ENCODE data around the gene OR2F1.
"Not testable (repeated sequence)": the region's sequence is repeated elsewhere in the genome, so short reads cannot be mapped to it uniquely, and the experiment has no call there.

The OR2F1 gene

DNA sequence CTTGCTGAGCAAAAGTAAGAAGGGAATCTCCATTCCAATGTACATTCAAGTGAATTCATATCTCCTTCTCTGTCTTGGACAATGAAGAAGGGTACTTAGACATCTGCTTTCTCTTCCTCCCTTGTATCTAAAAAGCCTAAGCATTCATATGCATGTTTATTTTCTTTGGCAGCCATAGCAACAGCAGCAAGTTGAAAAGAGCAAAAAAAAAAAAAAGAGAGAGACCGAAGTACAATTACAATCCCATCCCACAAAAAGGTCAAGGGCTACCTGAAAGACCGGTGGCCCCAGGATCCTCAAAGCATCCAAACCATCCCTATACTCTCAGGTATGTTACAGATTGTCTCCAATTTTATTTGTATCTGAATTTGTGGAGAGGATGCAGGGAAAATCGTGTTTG is 4.1 kb downstream of the OR2F1 start:
- DNase-seq: no peak

DNA sequence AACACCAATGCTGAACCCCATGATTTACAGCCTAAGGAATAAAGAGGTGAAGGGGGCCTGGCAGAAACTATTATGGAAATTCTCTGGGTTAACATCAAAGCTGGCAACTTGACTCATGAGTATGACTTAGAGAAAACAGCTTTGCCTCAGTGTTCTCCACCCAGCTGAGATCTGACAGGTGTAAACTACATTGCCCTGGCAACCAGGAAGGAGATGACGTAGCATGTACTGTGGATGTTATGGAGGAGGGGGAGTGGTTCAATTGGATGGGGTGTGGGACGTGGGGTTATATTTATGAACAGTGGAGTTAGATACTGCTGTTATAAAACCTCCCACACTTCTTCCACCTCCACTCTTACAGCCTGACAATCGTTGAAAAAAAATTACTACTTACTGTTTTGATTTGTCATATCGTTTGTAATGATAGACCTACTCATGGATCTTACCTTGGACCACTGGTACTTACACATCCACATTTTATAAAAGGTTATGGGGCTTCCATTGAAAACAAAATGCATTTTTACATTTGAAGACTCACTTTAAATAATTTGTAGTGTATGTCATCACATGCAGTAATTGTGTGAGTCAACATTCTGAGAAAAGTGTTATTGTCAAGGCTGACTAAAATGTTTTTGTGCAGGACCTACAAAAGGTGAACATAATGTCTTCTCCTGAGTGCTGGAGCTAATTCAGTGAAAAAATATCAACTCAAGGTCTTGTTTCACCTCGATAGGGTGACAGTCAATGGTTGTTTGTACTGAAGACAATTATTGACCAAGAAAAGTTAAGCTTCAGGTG is 6.4 kb downstream of the OR2F1 start:
- DNase-seq: no peak

DNA sequence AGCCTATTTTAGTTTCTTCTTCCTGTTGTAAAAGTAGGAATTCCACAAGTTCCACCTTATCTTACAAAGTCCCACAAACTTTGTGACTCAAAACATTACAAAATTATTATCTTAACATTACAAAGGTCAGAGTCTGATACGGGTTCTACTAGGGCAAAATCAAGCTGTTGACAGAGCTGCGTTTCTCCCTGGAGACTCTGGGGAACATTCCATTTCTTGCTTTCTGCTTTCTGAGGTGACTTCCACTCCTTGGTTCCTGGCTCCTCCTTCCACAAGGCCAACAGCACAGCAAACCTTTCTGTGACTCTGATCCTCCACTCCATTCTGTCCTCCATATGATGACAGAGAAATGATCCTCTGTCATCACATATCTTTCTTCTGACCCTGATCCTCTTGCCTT is 10.6 kb downstream of the OR2F1 start:
- no peak for DNase-seq

DNA sequence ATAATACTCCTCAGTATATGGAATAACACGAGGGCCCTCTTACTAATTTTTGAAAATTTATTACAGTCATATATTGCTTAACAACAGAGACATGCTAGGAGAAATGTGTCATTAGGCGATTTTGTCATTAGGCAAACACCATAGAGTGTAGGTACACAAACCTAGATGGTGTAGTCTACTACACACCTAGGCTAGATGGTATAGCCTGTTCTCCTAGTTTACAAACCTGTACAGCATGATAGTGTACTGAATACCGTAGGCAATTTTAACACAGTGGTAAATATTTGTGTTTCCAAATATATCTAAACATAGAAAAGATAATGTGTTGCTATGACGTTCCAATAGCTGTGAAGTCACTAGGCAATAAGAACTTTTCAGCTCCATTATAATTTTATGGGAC is 12.8 kb downstream of the OR2F1 start:
- DNase-seq: no peak

DNA sequence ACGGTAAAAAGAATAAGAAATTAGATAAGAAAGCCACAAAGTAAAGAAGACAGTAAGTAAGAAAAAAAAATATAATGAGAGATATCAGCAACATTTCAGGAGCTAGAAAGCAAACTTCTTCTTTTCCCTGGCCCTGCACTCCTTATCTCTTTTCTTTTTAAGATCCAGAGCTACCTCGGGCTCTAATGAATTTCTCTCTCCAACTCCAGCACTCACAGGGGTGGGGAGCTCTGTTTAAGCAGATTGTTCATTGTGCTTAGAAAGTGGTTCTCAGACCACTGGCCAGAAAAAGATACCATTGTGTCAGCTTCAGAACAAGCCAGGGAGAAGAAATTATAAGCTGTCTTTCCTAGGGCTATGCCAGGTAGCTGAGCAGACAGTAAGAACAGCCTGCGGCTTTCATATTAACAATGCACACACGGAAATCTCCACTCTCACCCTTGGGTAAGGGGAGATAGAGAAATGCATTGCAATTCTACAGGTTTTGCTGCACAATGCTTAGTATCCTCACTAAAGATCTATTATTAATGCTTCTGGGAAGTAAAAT is 19.3 kb downstream of the OR2F1 start:
- no peak for DNase-seq

DNA sequence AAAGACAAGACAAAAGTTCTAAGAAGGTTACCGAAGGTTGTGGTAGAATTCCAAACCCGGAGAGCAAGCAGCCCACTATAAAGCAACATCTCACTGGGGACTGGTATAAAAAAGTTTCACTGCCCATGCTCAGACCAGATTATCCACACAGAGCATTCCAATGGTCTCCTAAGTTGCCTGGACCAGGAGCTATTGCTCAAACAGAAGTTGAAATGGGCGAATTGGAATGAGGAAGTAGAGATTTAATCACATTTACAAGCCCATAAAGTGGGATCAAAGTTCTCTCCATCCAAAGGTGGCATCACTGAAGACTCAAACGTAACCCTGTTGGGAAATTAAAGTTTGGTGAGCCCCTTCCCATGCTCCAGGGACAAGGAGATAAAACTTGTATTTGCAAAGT is 19.8 kb downstream of the OR2F1 start:
- no peak for DNase-seq

DNA sequence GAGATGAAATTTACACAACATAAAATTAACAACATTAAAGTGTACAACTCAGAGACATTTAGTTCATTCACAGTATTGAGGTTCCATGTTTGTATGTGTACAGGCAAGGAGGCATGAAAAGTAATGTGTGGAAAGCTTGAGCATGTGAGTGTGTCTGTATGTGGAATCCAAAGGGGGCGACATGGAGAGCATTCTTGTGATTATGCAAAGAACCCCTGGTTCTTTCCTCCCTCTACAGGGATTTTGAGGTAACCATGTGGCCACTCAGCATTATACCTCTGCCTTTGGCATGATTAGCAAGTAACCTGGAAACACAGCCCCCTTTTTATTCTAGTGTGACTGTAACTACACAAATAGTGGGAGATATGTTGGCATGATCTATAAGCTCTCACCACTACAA is 21.0 kb downstream of the OR2F1 start:
- no peak for DNase-seq

DNA sequence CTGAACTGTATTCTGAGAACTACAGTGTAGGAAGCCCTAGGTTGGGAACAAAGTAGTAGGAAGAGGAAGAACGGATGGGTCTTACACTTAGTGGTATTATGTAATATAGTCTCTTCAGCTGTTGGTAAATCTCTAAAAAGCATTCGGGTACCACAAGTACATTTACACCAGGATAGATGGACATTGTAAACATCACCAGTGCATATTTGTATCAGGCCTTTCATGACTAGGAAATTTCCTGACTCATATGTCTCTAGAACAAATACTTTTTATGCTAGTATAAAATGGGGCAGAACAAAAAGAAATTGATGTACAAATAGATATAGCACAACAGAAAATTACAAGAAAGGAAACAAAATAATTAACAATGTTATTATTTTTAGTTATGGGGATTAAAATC is 23.9 kb downstream of the OR2F1 start:
- no peak for DNase-seq

DNA sequence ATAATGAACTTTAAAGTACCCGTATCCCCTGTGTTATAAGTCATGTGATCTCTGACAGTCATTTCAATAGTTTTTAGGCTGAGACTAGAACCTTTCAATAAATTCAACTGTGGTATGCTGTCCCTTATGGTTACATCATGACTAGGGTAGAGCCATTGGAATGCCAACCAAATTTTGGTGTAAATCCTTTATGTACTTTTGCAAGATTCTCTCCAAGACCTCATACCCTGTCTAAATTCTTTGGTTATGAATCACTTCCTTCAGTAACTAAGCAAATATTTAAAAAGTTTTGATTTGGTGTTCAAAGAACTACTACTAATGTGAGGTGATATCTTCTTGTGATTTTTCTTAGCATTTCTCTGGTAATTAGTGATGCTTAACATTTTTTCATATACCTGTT is 24.7 kb downstream of the OR2F1 start:
- no peak for DNase-seq

DNA sequence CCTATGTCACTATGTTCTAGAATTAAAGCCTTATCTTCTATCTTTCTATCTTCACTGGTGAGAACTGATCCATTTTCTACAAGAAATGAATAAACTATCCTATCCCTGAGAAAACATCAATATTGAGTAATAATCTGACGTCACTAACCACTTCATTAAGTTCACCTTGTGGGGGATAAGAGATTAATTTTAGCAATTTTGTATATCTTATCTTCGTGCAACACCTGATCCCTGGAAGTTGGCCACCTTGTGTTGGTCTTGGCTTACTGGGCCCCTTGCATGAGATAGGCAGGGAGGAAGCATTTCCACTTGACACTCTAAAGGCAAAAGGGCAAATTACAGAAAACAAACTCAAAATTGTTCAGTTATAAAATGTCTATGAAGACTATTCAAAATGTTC is 25.4 kb downstream of the OR2F1 start:
- no peak for DNase-seq

DNA sequence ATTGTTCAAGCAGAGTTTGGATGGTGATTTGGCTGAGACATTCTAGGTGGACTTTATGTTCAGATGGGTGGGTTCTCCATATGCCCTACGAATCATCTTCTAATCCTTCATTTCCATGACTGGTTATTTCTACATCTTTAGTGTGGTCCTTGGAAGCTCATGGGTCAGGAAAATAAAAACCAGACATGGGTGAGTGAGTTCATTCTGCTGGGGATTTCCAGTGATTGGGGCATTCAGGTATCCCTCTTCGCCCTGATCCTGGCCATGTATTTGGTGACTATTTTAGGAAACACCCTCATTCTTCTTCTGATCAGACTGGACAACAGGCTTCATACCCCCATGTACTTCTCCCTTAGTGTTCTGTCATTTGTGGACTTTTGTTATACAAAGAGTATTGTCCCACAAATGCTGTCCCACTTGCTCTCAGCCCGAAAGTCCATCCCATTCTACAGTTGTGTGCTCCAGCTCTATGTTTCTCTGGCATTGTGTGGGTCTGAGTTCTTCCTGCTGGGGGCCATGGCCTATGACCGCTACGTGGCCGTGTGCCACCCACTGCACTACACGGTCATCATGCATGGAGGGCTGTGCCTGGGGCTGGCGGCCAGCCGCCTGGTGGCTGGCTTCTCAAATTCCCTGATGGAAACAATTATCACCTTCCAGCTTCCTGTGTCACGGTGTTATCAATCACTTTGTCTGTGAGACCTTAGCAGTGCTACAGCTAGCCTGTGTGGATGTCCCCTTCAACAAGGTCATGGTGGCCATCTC is 26.3 kb downstream of the OR2F1 start:
- no peak for DNase-seq

DNA sequence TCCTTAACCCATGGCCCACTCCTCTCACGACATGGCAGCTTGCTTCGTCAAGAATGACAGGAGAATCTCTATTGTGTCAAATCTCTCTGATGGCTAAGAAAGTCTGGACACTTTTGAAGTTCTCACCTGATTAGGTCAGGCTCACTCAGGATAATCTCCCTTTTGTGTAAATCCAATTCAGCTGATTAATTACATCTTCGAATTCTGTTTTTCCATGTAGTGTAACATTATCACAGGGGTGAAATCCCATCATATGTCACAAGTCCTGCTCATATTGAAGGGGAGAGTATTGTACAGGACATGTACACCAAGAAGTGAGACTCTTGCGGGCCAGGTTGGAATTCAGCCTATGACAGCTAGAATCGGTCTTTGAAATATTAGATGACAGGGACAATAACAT is 29.3 kb downstream of the OR2F1 start:
- DNase-seq: no peak

DNA sequence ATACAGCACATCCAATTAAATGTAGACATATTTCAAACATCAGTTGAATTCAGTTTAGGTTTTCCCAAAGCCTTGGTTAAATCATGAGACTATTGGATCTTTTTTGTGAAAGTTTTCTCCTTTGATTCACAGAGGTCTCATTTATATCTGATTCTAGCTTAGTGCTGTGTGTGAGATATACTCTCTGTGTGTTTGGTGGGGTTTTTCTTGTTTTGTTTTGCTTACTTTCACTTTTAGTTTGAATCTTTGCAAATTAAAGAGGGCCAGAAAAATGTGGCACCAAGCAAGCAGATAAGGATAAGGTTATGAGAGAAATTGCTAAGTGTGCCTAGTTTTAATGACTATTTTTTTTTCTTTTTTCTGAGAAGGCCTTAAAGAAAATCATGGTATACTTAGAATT is 32.9 kb downstream of the OR2F1 start:
- no peak for DNase-seq

DNA sequence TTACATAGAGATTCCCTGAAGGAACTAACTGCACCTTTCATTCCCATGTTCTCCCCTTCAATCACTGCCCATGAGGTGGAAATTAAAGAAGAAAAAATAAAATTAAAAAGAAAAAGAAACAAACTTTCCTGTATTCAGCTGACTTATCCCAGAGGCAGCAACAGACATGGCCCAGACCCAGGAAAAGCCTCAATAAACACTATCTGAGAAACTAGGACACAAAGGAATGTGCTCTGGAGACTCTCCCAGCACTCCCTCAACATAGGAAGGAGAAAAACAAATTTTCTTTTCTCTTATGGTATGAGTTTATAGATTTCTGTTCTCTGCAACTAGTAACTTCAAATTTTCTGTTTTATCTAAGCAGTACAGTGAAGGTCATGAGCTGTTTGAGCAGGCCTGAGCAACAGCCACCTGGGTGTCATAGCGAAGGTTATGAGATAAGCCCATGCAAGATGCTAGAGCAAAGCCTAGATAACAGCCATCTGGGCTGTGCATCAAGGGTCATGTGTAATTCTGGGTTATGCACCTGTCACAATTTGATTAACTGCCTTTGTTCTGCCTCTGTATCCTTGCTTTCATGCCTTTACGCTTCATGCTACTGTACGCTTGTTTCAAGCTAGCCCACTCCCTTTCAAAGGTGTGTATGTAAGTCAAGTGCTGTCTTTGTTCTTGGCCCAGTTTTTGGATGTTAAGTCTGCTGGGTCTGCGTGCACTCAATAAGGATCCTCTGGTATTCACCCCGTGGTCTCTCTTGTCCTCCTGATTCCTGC is 34.5 kb downstream of the OR2F1 start:
- no peak for DNase-seq

DNA sequence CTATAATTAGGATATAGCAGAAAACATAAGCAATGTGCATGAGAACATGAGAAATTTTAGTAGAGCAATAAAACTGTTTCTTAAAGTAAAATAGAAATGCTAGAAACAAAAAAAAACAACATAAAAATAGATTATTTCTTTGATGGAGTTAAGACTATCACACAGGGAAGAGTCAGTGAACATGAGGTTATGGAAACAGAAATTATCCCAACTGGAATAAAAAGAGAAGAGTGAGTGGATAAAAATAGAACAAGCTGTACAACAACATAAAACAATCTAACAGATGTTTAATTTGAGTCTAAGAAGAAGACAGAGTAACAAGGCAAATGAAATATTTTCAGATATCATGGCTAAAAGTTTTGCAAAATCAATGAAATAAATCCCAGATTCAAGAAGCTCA is 38.0 kb downstream of the OR2F1 start:
- no peak for DNase-seq

DNA sequence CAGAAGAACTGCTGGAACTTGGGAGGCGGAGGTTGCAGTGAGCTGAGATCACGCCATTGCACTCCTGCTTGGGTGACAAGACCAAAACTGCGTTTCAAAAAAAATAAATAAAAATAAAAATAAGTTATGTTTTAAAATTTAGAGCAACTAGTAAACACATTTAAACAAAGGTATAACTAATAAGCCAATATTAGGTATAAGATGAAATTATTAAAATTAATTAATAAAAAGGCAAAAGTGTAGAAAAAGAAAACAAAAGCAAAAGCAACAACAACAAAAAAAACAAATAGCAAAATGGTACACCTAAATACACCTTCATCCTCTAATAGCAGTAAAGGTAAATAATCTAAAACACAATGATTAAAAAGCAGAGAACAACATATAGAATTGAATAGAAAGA is 39.3 kb downstream of the OR2F1 start:
- DNase-seq: no peak

DNA sequence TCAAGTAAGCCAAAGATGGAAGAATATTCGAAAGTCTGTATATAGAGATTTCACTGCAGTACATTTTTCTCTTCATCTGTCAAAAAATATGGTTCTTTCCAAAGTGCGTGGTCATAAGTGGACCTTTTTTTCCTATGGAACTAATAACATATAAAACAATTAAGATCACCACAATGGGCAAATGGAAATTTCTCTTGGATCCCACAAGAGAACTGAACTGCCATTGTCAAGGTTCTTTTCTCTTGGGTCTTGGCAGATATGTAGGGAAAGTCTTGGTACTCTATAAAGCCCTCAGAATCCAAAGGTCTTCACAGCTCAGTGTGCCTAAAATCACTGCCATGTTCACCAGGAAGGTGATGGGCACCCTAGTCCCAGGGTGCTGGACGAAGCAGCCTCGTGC is 45.4 kb downstream of the OR2F1 start, which contains the start of gene OR6B1:
TSS of gene OR6B1 (plus strand) at position 301 of the 400 bp plus-strand sequence. CDS start 3,677 bp downstream, outside the sequence.
- no peak for DNase-seq

DNA sequence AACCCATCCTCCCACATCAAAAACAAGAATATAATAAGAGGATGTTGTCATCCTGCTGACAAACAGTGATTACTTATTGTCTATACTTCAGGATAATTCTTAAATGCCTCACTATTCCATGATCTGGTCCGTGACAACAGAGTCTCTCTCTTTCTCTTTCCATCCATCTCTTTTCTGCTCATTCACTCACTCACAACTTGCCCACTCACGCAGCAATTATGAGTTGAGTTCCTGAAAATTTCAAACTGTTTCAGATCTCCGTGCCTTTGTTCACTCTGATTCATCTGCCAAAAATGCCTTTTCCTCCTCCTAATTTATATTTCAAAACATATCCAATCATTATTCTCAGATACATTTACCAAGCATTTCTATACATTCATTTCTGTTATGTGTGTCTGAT is 46.9 kb downstream of the OR2F1 start:
- DNase-seq: no peak

DNA sequence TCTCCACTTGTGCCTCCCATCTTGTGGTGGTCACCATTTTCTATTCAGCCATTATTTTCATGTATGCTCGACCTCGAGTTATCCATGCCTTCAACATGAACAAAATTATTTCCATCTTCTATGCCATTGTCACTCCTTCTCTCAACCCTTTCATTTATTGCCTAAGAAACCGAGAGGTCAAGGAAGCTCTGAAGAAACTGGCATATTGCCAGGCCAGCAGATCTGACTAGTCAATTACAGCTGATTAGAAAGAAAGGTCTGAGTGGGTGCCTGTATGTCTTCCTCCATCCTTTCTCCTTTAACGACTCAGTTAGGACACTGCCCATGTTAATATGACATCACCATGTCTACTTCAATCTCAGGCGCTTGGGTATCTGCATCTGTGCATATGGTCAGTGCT is 50.1 kb downstream of the OR2F1 start:
- DNase-seq: no peak

DNA sequence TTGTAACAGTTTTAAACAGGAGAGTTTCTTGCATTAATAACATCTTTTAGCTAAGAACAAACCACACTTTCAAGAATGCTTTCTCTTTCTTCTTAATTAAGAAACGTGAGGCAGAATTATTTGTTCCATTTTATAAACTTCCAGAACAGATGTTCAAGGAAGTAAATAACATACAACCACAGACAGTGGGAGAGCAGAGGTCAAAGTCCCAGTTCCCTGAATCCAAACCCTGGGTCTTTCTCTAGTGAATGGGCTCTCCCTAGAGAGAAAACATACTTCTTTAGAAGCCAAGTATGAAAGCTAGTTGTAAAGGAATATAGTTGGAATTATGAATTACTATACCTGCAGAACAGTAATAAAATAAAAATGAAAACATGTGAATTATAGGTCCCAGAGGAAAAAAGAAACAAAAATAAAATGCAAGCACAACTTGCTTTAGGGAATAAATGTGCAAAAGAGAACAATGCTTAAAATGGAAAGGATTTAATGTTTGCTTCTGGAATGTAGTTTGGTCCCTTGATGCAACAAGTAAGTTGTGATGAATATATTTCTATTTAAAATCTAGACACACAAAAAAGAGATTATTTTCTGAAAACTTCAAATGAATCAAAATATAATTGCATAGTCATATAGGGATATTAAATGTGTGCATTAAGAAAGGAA is 51.5 kb downstream of the OR2F1 start:
- no peak for DNase-seq

DNA sequence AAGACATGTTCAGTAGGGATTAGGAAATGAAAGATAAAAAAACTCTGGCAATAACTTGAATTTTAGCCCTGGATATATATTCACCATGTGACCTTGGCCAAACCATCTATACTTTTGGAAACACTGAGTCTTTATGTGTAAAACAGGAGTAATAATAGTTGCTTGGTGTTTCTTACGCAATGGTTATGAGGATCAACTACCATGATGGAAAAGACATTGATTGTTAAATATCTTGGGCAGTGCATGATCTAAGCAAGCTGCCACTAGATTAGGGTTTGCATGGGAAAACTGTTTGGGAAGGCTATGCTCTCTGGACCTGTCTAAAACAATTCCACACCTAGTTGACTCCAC is 52.0 kb downstream of the OR2F1 start:
- no peak for DNase-seq

DNA sequence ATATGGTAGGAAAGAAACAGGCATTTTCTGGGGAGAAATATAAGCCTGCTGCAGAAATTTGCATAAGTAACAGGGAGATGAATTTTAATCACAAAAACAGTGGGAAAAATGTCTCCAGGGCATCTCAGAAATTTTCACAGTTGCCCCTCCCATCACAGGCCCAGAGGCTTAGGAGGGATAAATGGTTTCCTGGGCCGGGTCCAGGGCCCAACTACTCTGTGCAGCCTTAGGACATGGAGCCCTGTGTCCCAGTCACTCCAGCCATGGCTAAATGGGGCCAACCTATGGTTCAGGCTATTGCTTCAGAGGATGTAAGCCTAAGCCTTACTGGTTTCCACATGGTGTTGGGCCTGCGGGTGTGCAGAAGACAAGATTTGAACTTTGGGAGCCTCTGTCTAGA is 54.7 kb downstream of the OR2F1 start:
- DNase-seq: no peak

DNA sequence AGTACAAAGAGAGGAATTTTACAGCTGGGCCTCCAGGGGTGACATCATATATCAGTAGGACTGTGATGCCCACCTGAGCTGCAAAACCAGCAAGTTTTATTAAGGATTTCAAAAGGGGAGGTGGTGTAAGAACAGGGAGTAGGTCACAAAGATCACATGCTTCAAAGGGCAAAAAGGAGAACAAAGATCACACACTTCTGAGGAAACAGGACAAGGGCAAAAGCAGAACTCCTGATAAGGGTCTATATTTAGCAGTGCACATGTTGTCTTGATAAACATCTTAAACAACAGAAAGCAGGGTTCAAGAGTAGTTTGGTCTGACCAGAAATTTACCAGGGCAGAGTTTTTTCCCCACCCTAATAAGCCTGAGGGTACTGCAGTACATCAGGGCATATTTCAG is 55.4 kb downstream of the OR2F1 start:
- DNase-seq: not testable (repeated sequence)

Data from T1000 (cell line).